Anterior cingulate cortex (tissue), 58 donors: Measurements from ENCODE around the gene TNS1.
A peak's percentile ranks its signal among the peaks of the same experiment; 100 is the strongest.
"Not testable (repeated sequence)": the region's sequence is repeated elsewhere in the genome, so short reads cannot be mapped to it uniquely, and the experiment has no call there.

Experiments used
- DNase-seq, 58 donors: peaks; one replicate each; lab custom pipeline; 2025; lab: John Stamatoyannopoulos, UW

TNS1 gene

DNA sequence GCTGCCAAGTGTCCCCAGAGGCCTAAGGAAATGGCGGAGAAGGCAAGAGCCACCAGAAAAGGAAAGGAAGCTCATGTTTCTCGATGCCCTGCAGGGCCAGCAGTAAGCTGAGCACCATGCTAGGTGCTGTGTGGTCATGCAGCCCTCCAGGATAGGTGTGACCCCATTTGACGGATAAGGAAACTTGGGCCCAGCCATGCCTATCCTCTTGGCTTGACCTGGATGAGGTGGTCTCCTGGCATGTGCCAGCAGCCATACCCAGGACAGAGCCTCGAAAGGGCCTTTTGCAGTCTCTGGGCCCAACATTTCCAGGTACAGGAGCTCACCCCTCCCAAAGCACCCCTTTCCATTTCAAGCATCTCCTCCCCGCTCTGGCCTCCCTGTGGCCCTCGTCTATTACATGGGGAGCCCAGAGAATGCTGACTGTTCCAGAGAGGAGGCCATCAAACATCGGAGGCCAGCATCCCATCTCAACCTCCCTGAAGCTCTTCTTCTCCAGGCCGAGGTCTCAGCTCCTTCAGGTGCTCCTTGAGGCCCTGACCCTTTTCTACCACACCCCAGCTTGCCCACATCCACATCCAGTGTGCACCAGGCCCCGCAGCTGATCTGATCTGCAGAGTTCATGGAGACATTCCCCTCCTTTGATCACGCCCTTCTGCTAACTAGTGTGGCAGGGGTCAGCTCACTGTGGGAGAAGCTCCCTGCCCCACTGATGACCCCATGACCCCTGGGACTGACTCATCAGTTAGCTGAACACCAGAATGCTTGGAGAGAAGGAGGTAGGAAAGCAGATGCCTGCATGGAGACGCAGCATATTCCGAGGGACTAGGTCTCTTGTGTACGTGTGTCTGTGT is 208.4 kb downstream of the TNS1 start:
- no peak for DNase-seq

DNA sequence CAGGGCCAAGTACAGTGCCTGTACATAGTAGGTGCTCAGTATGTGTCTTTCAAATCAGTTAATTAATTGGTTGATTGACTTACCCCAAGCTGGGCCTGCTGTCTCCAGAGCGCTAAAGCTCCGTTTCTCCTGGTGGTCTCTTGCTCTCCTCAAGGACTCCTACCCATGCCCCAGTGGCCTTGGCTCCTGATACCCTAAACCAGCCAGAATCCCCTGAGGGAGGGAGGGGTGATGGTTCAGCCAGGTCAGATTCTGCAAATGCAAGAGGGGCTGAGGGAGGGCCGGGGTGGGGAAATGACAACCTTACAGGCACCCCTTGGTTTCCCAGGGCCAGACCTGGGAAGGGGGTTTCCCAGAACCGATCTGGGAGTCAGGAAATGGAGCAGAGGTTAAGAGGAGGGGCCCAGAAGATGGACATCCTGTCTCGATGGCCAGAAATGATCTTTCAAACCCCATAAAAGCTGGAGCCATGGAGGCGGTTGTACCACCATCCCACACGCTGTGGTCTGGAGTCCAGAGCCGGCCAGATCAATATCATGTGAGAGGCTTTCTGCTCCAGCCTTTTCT is 209.1 kb downstream of the TNS1 start:
- DNase-seq = no peak

DNA sequence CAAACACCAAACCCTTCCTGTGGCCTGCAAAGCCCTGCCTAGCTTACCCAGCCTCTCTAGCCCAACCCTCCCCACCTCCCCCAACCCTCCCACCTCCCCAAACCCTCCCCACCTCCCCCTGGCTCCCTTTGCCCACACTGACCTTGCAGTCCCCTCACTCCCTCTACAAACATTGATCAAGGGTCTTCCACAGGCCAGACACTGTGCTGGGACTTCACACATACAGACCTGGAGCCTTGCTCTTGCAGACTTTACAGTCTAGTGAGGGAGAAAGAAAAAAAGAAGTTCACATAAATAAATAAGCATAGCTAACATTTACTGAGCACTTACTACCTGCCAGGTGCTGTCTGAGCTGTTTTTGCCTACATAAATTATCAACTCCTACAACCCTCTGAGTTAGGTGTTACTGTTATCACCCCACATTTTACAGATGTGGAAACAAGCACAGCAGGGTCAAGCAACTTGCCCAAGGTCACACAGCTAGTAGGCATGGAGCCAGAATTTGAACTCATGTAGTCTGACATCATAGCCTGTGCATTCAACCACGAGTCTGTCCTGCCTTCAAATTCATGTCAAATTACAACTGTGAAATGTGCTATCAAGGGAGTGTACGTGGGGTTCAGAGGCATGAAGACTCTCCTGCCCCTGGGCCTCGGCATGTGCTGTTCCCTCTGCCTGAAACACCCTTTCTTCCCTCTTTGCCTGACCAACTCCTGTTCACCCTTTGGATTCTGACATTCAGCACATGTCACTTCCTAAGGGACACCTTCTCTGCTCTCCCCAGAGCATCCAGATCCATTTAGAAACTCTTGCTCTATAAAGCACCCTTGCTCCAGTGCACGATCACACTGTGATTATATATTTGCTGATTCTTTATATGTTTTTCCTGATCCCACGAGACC is 209.9 kb downstream of the TNS1 start:
- DNase-seq = no peak

GRCh38 chr2:217791551-217791950 is 211.2 kb downstream of the TNS1 start:
- no peak for DNase-seq

- peak in 11 of 58 donors; percentile 15 to 69 (median 23) for DNase-seq
Observed at GRCh38 chr2:217790681-217791392, 212.0 kb downstream of the TNS1 start.

DNA sequence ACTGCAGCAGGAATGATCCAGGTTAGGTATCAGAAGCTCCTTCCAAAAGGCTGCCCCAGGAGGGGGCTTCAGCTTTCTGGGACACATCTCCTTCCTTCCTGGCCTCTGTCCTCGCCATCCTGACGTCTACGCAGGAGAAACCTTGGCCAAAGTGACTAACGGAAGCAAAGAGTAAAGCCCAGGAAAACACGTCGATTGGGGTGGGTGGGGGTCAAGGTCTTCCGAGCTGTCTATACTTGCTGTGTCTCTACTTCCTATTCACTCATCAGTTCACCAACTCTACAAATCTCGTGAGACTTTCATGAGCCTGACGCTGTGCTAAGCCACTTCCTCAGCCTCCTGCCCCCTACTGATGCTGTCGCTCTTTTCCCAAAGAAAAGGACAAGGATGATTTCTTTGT is 212.6 kb downstream of the TNS1 start:
- no peak for DNase-seq

DNA sequence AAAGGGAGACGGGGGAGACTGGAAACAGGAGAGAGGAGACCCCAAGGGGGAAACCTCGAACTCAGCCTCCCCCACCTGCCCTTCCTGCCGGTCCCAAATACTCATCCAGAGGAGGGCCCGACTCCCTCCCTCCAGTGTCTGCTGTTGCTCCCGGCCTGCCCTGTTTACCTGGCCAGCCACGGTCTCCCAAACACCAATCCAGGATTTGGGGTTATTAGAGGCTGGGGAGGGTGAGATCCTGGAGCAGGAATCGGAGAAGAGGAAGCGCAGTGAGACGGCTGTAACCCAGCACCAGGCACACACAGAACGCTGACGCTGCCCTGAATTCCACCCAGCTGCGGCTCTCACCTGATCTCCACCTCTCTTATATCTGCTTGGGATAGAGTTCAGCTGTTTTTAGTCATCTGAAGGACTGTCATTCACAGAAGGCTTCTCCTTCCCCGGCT is 213.0 kb downstream of the TNS1 start:
- no peak for DNase-seq

DNA sequence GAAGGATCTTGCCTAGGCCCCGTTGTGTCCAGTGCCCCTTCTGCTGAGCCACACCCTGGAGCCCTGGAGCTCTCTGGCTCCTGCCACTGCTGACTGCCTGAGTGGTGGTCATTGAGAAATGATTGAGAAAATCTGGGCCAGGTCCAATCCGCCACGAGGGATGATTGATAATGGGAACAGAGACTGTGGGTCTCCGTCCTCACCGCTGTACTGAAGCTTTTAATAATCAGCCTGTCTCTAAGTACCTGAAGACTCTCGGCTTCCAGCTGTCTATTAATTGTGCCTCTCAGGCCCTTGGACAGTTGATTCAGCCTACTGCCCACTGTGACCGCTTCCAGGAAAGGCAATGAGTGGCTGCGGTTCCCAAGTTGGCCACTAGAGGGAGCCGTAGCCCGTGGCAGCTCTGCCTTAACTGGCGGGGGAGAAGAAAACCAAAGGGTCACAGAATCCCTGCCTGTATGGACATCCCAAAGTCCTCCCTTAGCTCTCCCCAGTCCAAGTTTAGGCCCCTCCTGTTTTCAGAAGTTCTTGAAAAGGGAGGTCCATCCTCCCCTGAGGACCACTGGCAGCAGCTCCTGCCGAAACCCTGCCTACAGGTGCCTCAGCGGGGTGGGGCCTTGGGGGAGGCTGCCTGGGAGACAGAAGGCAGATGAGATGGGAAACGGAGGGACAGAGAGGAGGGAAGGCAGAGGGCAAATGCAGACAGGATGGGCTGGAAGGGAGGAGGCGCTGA is 213.6 kb downstream of the TNS1 start:
- peak in 54 of 58 donors; percentile 26 to 92 (median 64) for DNase-seq

DNA sequence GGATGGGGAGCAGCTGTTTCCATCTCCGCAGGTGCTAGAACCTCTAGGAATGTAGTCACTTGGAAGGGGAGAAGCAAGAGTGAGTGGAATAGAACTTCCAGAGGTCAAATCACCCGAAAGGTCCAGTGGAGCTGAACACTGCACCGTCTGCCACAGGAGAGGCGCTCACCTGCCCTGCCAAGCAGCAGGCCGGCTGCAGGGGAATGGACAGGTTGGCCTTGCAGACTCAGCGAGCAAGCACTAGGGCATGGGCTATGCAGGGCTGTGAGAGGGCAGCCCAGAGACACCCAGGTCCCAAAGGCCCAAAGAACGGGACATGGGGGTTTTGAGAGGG is 214.2 kb downstream of the TNS1 start:
- no peak for DNase-seq

- DNase-seq = no peak
Observed at GRCh38 chr2:217787160-217787877, 215.5 kb downstream of the TNS1 start.

DNA sequence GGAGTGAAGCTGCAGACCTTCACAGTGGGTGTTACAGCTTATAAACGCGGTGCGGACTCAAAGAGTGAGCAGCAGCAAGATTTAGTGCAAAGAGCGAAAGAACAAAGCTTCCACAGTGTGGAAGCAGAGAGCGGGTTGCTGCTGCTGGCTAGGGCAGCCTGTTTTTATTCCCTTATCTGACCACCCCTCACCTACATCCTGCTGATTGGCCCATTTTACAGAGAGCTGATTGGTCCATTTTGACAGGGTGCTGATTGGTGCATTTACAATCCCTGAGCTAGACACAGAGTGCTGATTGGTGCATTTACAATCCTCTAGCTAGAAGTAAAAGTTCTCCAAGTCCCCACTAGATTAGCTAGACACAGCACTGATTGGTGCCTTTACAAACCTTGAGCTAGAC is 216.2 kb downstream of the TNS1 start:
- not testable (repeated sequence) for DNase-seq

DNA sequence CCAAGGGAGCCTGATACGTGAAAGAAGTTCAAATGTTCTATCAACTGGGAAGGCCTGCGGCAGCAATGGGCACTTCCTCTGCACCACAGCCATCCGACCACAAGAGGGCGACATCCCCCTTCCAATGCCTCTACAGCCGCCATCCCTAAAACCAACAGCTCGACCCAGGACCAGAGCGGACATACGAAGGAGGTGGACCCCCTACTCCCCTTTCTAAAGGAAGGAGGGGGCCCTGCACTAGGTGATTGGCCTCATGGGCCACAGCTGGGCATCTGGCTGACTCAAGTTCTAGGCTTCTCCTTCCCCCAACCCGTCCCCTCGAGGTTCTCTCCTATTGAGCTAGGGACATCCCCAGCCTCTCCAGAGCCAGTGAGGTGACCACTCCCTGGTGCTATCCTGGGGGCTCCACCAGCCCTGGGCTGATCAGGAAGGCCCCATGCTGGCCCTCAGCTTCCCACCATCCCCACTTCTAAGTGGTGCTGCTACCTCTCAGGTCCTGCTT is 217.2 kb downstream of the TNS1 start:
- DNase-seq = peak in 56 of 58 donors; percentile 9 to 89 (median 60)

- no peak for DNase-seq
Observed at GRCh38 chr2:217784996-217785543, 217.7 kb downstream of the TNS1 start.

GRCh38 chr2:217783243-217783642 is 219.6 kb downstream of the TNS1 start:
- DNase-seq = no peak

DNA sequence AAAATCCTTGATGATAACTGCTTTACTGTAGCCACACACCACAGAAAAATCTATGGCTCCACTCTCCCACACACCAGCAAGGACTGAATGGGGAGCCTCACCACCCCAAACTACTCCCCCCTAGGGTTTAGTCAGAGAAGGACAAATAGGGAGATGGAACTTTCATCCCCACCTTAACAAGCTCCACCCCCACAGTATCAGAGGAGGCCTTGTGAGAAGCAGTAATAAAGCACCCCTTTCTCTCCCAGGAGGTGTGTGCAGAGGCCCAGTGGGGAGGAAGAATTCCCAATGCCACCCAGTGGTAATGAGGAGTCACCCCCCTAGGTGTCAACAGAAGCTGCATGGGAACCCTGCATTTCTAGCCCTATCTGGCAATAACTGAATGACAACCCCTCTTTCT is 224.9 kb downstream of the TNS1 start:
- no peak for DNase-seq

GRCh38 chr2:217776631-217777030 is 226.2 kb downstream of the TNS1 start:
- DNase-seq = no peak

DNA sequence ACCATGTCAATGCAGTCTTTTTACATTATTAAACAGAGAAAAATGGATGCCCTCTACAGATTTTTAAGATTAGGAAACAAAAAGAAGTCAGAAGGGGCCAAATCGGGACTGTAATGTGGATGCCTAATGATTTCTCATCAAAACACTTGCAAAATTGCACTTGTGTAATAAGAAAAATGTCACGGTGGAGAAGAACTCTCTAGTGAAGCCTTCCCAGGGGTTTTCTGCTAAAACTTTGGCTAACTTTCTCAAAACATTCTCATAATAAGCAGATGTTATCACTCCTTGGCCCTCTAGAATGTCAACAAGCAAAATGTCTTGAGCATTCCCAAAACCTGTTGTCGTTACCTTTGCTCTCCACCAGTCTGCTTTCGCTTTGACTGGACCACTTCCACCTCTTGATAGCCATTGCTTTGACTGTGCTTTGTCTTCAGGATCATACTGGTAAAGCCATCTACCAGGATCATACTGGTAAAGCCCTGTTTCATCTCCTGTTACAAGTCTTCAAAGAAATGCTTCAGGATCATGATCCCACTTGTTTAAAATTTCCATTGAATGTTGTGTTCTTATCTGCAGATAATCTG is 226.8 kb downstream of the TNS1 start:
- DNase-seq = no peak

DNA sequence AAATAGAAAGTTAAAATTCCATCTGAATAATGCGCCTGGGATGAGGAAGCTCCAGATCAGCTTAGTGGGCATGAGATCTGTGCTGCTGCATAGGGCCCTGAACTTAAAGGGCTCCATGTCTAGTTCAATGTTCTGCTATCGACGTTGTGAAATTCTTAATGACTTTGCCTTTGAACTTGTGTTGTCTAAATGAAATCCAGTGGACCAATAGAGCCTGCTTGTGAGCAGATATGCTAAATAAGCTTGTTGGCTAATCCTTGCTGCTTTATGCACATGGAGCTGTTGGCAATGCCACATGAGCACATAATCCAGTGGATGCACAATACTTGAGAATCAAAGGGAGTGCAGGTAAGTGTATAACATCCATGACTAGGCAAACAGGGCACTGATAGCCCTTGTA is 228.6 kb downstream of the TNS1 start:
- DNase-seq = no peak
